Endothelial cell of umbilical vein (primary cell): ENCODE measurements around the gene RUVBL1.

ENCODE experiments used
- EZH2 ChIP-seq: IDR thresholded peaks from 2 replicates; pipeline ENCODE4 v1.6.1; 2012; ENCODE audit warnings: borderline replicate concordance, low read depth, mild to moderate bottlenecking, moderate library complexity, low read length, inconsistent platforms; ENCODE audit not compliant: severe bottlenecking
- MYC ChIP-seq: IDR thresholded peaks from one replicate; pipeline ENCODE4 v1.6.1; 2011; ENCODE audit warnings: mild to moderate bottlenecking, low read depth, low read length
- POLR2A ChIP-seq: IDR thresholded peaks from 2 replicates; pipeline ENCODE4 v1.6.1; 2012; ENCODE audit warnings: low read depth, mild to moderate bottlenecking, control low read depth, low read length
- POLR2AphosphoS5 ChIP-seq: IDR thresholded peaks from 2 replicates; pipeline ENCODE4 v1.6.1; 2012; ENCODE audit warnings: low read depth, mild to moderate bottlenecking, control low read depth, low read length, moderate library complexity; ENCODE audit not compliant: insufficient read depth
- TF ChIP-seq, protein P1 (sequence below), 2 donors: IDR thresholded peaks; 1 replicate in 1 of 2; 2 replicates in 1 of 2; pipeline ENCODE4 v1.5.1; 2011; ENCODE audit warnings: low read length in 2 of 2, mild to moderate bottlenecking in 2 of 2, moderate library complexity in 2 of 2, control low read depth in 1 of 2, inconsistent platforms in 1 of 2, low read depth in 1 of 2; ENCODE audit not compliant: insufficient read depth in 1 of 2; ENCODE audit errors: extremely low read depth in 1 of 2
- TF ChIP-seq, protein P2 (sequence below): IDR thresholded peaks from 2 replicates; pipeline ENCODE4 v1.6.1; 2011; ENCODE audit not compliant: insufficient read depth, insufficient read length

GRCh38 chr3:128041344-128041743 is 82.3 kb downstream of the RUVBL1 start:
- TF ChIP-seq, protein P1, sequence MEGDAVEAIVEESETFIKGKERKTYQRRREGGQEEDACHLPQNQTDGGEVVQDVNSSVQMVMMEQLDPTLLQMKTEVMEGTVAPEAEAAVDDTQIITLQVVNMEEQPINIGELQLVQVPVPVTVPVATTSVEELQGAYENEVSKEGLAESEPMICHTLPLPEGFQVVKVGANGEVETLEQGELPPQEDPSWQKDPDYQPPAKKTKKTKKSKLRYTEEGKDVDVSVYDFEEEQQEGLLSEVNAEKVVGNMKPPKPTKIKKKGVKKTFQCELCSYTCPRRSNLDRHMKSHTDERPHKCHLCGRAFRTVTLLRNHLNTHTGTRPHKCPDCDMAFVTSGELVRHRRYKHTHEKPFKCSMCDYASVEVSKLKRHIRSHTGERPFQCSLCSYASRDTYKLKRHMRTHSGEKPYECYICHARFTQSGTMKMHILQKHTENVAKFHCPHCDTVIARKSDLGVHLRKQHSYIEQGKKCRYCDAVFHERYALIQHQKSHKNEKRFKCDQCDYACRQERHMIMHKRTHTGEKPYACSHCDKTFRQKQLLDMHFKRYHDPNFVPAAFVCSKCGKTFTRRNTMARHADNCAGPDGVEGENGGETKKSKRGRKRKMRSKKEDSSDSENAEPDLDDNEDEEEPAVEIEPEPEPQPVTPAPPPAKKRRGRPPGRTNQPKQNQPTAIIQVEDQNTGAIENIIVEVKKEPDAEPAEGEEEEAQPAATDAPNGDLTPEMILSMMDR (IDR thresholded peaks at IDR 0.05; ENCODE audit: extremely low read depth in 1 of 2, insufficient read depth in 1 of 2, low read depth in 1 of 2, low read length in 2 of 2) = no peak
- TF ChIP-seq EZH2 = no peak
- no peak for TF ChIP-seq POLR2A
- TF ChIP-seq, protein P2, sequence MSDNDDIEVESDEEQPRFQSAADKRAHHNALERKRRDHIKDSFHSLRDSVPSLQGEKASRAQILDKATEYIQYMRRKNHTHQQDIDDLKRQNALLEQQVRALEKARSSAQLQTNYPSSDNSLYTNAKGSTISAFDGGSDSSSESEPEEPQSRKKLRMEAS = no peak
- no peak for TF ChIP-seq POLR2AphosphoS5
- TF ChIP-seq MYC = no peak
